K562 (cell line): ENCODE results near the gene CDCP1. TPM values are rescaled to one million over a fixed set of nuclear protein-coding genes. Genes with fewer than 3 reads are reported as not detected.

Experiments used
- BRF1 ChIP-seq: IDR thresholded peaks from 3 replicates; pipeline ENCODE4 v1.6.1; 2011; ENCODE audit warnings: borderline replicate concordance, mild to moderate bottlenecking; ENCODE audit not compliant: insufficient read length; ENCODE audit errors: extremely low read depth
- CBX2 ChIP-seq: fragments of 200-600 bp; sonication (generic); IDR thresholded peaks from one replicate; pipeline ENCODE4 v1.6.1; 2012; ENCODE audit warnings: mild to moderate bottlenecking, low read length, inconsistent platforms; ENCODE audit not compliant: insufficient read depth, poor library complexity, severe bottlenecking
- FOXP1 ChIP-seq: sonication (generic); formaldehyde crosslinking; IDR thresholded peaks from 2 replicates; pipeline ENCODE4 v1.8.0; 2022; ENCODE audit warnings: mild to moderate bottlenecking, missing genetic modification reagents
- HDAC3 ChIP-seq: fragments of 450-650 bp; IDR thresholded peaks from 2 replicates; pipeline ENCODE4 v1.6.1; 2018; ENCODE audit warnings: borderline replicate concordance, mild to moderate bottlenecking, moderate library complexity; ENCODE audit not compliant: partially characterized antibody
- KAT7 ChIP-seq: sonication (generic); formaldehyde crosslinking; IDR thresholded peaks from 2 replicates; pipeline ENCODE4 v1.8.0; 2022; ENCODE audit warnings: missing genetic modification reagents, mild to moderate bottlenecking, borderline replicate concordance
- NCOA6 ChIP-seq: fragments of 450-650 bp; IDR thresholded peaks from 2 replicates; pipeline ENCODE4 v1.6.1; 2017; ENCODE audit warnings: mild to moderate bottlenecking
- NCOR1 ChIP-seq: fragments of 450-650 bp; IDR thresholded peaks from 2 replicates; pipeline ENCODE4 v1.6.1; 2016; ENCODE audit warnings: mild to moderate bottlenecking, moderate library complexity
- NFE2 ChIP-seq: IDR thresholded peaks from 2 replicates; pipeline ENCODE4 v1.6.1; 2014; ENCODE audit warnings: antibody characterized with exemption, low read depth
- NR2F6 ChIP-seq: fragments of 450-650 bp; formaldehyde crosslinking; IDR thresholded peaks from 2 replicates; pipeline ENCODE4 v1.4.0; 2020; ENCODE audit warnings: mild to moderate bottlenecking
- PPARD ChIP-seq: fragments of 250-450 bp; sonication (Bioruptor Pico); IDR thresholded peaks from 2 replicates; pipeline ENCODE4 v1.8.0; 2022; ENCODE audit warnings: inconsistent platforms, mild to moderate bottlenecking, moderate library complexity
- RAD51 ChIP-seq: fragments of 450-650 bp; IDR thresholded peaks from 2 replicates; pipeline ENCODE4 v1.7.1; 2016; ENCODE audit warnings: low read depth, mild to moderate bottlenecking, borderline replicate concordance
- SNRNP70 ChIP-seq: fragments of 200-400 bp; formaldehyde crosslinking; optimal IDR thresholded peaks from 2 replicates; pipeline ENCODE3; 2017; ENCODE audit warnings: low read depth, low read length
- TOE1 ChIP-seq, 2 experiments: fragments of 450-650 bp in 1 of 2; sonication (generic) in 1 of 2; formaldehyde crosslinking in 1 of 2; IDR thresholded peaks; 2 replicates each; pipeline versions ENCODE4 v1.7.1 to v1.8.0; 2016 to 2022; ENCODE audit warnings: borderline replicate concordance in 2 of 2, mild to moderate bottlenecking in 2 of 2, antibody characterized with exemption in 1 of 2, inconsistent platforms in 1 of 2, low read depth in 1 of 2, missing genetic modification reagents in 1 of 2, moderate library complexity in 1 of 2
- ZNF124 ChIP-seq: sonication (generic); formaldehyde crosslinking; IDR thresholded peaks from 2 replicates; pipeline ENCODE4 v1.8.1; 2022; ENCODE audit warnings: missing genetic modification reagents
- ZNF23 ChIP-seq: fragments of 250-450 bp; sonication (Bioruptor Pico); IDR thresholded peaks from 2 replicates; pipeline ENCODE4 v1.4.0; 2020; ENCODE audit warnings: mild to moderate bottlenecking
- ZNF311 ChIP-seq: fragments of 250-450 bp; sonication (Bioruptor Pico); IDR thresholded peaks from 2 replicates; pipeline ENCODE4 v1.4.0; 2020; ENCODE audit warnings: mild to moderate bottlenecking, moderate library complexity
- ZNF324 ChIP-seq: fragments of 250-450 bp; sonication (Bioruptor Pico); IDR thresholded peaks from 2 replicates; pipeline ENCODE4 v1.4.0; 2020; ENCODE audit warnings: mild to moderate bottlenecking
- polyA plus RNA-seq, 8 experiments: library from polyadenylated mRNA; depleted of rRNA in 4 of 8; stranded (reverse) in 5 of 8; unstranded in 3 of 8; fragments of >200 nt; fragmentation: Nextera tagmentation in 2 of 8; fragmentation: Illumina TruSeq in 1 of 8; extraction: Ambion mirVana in 2 of 8; extraction: Trizol in 1 of 8; gene quantifications; 2 replicates each; pipeline versions ENCODE4 v1.2.1 to v1.2.3, GENCODE V29; 2011 to 2014; ENCODE audit warnings: inconsistent platforms in 1 of 8, missing spikeins in 1 of 8
- total RNA-seq, 7 experiments: library from RNA; depleted of rRNA in 6 of 7; stranded (reverse); fragments of >200 nt in 6 of 7; fragmentation: Illumina TruSeq in 2 of 7; extraction: Trizol in 2 of 7; gene quantifications; 2 replicates each; pipeline versions ENCODE4 v1.2.1 to v1.2.3, GENCODE V29; 2011 to 2021; ENCODE audit warnings: low replicate concordance in 1 of 7
- TF ChIP-seq, protein P1 (sequence below), 2 experiments: IDR thresholded peaks; 2 replicates each; pipeline ENCODE4 v1.6.1; 2011; ENCODE audit warnings: borderline replicate concordance in 1 of 2, control low read depth in 1 of 2, low read depth in 1 of 2, low read length in 1 of 2, mild to moderate bottlenecking in 1 of 2, mixed read lengths in 1 of 2, moderate library complexity in 1 of 2; ENCODE audit not compliant: insufficient read depth in 1 of 2, insufficient read length in 1 of 2, poor library complexity in 1 of 2, severe bottlenecking in 1 of 2; ENCODE audit errors: extremely low read depth in 1 of 2
- TF ChIP-seq, protein P2 (sequence below), 2 experiments: fragments of 250-450 bp in 1 of 2; fragments of 450-650 bp in 1 of 2; sonication (Bioruptor Pico) in 1 of 2; IDR thresholded peaks; 2 replicates each; pipeline versions ENCODE4 v1.6.1 to v1.8.0; 2016 to 2021; ENCODE audit warnings: mild to moderate bottlenecking in 2 of 2, moderate library complexity in 2 of 2, missing compliant biosample characterization in 1 of 2, missing genetic modification characterization in 1 of 2
- TF ChIP-seq, protein P3 (sequence below): fragments of 450-650 bp; formaldehyde crosslinking; IDR thresholded peaks from 2 replicates; pipeline ENCODE4 v1.4.0; 2022; ENCODE audit warnings: missing genetic modification characterization
- TF ChIP-seq, protein P4 (sequence below): sonication (generic); formaldehyde crosslinking; IDR thresholded peaks from 2 replicates; pipeline ENCODE4 v1.8.0; 2022; ENCODE audit warnings: missing genetic modification reagents, mild to moderate bottlenecking, moderate library complexity, borderline replicate concordance
- TF ChIP-seq, protein P5 (sequence below): sonication (generic); formaldehyde crosslinking; IDR thresholded peaks from 2 replicates; pipeline ENCODE4 v1.8.1; 2022; ENCODE audit warnings: missing genetic modification reagents

The CDCP1 gene
- total and polyA plus RNA-seq, 9 of the 15 experiments (the other 6 are each of a cell fraction or from before 2014, with no cell fraction given), result 3.9 to 16.4 (median 5.2) TPM

DNA sequence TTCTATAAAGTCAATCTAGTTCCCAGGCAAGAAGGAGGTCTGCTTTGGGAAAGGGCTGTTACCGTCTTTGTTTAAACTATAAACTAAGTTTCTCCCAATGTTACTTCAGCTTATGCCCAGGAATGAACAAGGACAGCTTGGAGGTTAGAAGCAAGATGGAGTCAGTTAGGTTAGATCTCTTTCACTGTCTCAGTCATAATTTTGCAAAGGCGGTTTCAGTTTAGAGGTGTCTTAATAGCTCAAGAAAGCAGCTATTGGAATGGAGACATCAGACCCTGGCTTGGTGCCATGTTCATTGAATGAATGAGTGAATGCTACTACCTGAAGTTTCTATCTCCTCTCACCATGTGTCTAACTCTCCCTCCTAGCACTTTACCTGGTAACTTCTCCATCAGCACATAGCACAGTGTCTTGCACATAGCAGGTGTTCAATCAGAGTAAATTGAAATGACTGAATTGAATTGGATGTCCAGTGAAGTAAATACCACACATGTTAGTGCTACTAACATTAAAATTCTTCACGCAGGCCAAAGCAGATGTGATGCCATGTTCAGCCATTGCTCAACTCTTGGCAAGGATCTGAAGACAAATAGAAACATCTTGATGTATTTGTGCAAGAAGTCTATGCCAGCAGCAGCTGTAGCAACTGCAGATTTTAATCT lies 91.9 kb downstream of the CDCP1 start (continued):
- TF ChIP-seq, protein P1, sequence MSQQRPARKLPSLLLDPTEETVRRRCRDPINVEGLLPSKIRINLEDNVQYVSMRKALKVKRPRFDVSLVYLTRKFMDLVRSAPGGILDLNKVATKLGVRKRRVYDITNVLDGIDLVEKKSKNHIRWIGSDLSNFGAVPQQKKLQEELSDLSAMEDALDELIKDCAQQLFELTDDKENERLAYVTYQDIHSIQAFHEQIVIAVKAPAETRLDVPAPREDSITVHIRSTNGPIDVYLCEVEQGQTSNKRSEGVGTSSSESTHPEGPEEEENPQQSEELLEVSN (IDR thresholded peaks at IDR 0.05; ENCODE audit: borderline replicate concordance in 1 of 2, extremely low read depth in 1 of 2, insufficient read depth in 1 of 2, insufficient read length in 1 of 2, low read depth in 1 of 2, low read length in 1 of 2, poor library complexity in 1 of 2, severe bottlenecking in 1 of 2), result no peak
- TF ChIP-seq ZNF311 (CRISPR knock-in tag), result peak; percentile 99
- no peak for TF ChIP-seq FOXP1
- TF ChIP-seq ZNF23 (CRISPR knock-in tag), result peak; percentile 58; the same call in 1 of the 2 replicates
- TF ChIP-seq, protein P2, sequence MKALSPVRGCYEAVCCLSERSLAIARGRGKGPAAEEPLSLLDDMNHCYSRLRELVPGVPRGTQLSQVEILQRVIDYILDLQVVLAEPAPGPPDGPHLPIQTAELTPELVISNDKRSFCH (CRISPR knock-in tag; IDR thresholded peaks at IDR 0.05), result peak; percentile 84; the same call in 1 of the 2 replicates
- TF ChIP-seq, protein P2 (tag; IDR thresholded peaks at IDR 0.05), result peak; percentile 99
- no peak for TF ChIP-seq NCOR1
- TF ChIP-seq, protein P3, sequence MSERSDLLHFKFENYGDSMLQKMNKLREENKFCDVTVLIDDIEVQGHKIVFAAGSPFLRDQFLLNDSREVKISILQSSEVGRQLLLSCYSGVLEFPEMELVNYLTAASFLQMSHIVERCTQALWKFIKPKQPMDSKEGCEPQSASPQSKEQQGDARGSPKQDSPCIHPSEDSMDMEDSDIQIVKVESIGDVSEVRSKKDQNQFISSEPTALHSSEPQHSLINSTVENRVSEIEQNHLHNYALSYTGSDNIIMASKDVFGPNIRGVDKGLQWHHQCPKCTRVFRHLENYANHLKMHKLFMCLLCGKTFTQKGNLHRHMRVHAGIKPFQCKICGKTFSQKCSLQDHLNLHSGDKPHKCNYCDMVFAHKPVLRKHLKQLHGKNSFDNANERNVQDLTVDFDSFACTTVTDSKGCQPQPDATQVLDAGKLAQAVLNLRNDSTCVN (CRISPR knock-in tag), result peak; percentile 44; the same call in 1 of the 2 replicates
- TF ChIP-seq TOE1 (IDR thresholded peaks at IDR 0.05; ENCODE audit: borderline replicate concordance), result no peak
- no peak for TF ChIP-seq TOE1 (CRISPR knock-in tag; IDR thresholded peaks at IDR 0.05; ENCODE audit: borderline replicate concordance, low read depth)
- TF ChIP-seq, protein P4, sequence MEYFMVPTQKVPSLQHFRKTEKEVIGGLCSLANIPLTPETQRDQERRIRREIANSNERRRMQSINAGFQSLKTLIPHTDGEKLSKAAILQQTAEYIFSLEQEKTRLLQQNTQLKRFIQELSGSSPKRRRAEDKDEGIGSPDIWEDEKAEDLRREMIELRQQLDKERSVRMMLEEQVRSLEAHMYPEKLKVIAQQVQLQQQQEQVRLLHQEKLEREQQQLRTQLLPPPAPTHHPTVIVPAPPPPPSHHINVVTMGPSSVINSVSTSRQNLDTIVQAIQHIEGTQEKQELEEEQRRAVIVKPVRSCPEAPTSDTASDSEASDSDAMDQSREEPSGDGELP (CRISPR knock-in tag), result no peak
- TF ChIP-seq, protein P5, sequence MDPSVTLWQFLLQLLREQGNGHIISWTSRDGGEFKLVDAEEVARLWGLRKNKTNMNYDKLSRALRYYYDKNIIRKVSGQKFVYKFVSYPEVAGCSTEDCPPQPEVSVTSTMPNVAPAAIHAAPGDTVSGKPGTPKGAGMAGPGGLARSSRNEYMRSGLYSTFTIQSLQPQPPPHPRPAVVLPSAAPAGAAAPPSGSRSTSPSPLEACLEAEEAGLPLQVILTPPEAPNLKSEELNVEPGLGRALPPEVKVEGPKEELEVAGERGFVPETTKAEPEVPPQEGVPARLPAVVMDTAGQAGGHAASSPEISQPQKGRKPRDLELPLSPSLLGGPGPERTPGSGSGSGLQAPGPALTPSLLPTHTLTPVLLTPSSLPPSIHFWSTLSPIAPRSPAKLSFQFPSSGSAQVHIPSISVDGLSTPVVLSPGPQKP (CRISPR knock-in tag), result no peak
- no peak for TF ChIP-seq CBX2
- no peak for TF ChIP-seq BRF1
- no peak for TF ChIP-seq NCOA6
- no peak for TF ChIP-seq SNRNP70
- no peak for TF ChIP-seq HDAC3
- TF ChIP-seq ZNF124 (CRISPR knock-in tag), result no peak
- peak; percentile 72; the same call in 1 of the 2 replicates for TF ChIP-seq PPARD (CRISPR knock-in tag)
- TF ChIP-seq ZNF324, result peak; percentile 75
- TF ChIP-seq RAD51, result no peak
- TF ChIP-seq KAT7, result no peak
- 0 out of 2 replicates have a peak, but pooled peaks have one; percentile 82 for TF ChIP-seq NR2F6
- no peak for TF ChIP-seq NFE2
